ENCODE results near the gene CLCA2. TPM values are rescaled to one million over a fixed set of nuclear protein-coding genes. Genes with fewer than 3 reads are reported as not detected.
A peak's percentile ranks its signal among the peaks of the same experiment; 100 is the strongest.

Gene CLCA2, protein sequence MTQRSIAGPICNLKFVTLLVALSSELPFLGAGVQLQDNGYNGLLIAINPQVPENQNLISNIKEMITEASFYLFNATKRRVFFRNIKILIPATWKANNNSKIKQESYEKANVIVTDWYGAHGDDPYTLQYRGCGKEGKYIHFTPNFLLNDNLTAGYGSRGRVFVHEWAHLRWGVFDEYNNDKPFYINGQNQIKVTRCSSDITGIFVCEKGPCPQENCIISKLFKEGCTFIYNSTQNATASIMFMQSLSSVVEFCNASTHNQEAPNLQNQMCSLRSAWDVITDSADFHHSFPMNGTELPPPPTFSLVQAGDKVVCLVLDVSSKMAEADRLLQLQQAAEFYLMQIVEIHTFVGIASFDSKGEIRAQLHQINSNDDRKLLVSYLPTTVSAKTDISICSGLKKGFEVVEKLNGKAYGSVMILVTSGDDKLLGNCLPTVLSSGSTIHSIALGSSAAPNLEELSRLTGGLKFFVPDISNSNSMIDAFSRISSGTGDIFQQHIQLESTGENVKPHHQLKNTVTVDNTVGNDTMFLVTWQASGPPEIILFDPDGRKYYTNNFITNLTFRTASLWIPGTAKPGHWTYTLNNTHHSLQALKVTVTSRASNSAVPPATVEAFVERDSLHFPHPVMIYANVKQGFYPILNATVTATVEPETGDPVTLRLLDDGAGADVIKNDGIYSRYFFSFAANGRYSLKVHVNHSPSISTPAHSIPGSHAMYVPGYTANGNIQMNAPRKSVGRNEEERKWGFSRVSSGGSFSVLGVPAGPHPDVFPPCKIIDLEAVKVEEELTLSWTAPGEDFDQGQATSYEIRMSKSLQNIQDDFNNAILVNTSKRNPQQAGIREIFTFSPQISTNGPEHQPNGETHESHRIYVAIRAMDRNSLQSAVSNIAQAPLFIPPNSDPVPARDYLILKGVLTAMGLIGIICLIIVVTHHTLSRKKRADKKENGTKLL
- 100 to 1,000 TPM; 113 to 422 (median 258) TPM for total RNA-seq

DNA sequence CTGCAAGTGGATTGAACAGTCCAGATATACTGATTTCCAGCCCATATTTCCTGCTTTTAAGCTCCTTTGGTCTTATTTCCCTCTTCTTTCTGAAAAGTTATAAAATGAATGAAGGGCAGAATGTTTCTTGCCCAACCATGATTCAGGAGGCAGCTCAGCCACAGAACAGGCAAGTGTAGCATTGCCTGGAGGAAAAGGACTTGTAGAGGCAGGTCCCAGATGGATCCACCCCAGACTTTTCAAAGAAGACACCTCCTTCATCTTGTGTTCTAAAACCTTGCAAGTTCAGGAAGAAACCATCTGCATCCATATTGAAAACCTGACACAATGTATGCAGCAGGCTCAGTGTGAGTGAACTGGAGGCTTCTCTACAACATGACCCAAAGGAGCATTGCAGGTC is at the start of gene CLCA2:
CLCA2 (plus strand) TSS at position 299 of the 400 bp plus-strand sequence; CDS start at position 376, 77 bp downstream.
- Histone ChIP-seq H3K4me3 (peak within 1 kb of the TSS; percentile 34 to 60 (median 43)), H3K27me3 (no peaks in the 10 kb centered on the region), H3K4me1 (peaks cover 0 to 82% (median 32%) of the 10 kb centered on the region in 3 donors), H3K36me3 (no peaks in the 10 kb centered on the region), H3K9me3 (no peaks in the 10 kb centered on the region), H3K27ac (peak within 1 kb of the TSS; percentile 65 to 83 (median 80))
- intact Hi-C loops (cut with DNase I): no loop called here
- TF ChIP-seq, protein P1, sequence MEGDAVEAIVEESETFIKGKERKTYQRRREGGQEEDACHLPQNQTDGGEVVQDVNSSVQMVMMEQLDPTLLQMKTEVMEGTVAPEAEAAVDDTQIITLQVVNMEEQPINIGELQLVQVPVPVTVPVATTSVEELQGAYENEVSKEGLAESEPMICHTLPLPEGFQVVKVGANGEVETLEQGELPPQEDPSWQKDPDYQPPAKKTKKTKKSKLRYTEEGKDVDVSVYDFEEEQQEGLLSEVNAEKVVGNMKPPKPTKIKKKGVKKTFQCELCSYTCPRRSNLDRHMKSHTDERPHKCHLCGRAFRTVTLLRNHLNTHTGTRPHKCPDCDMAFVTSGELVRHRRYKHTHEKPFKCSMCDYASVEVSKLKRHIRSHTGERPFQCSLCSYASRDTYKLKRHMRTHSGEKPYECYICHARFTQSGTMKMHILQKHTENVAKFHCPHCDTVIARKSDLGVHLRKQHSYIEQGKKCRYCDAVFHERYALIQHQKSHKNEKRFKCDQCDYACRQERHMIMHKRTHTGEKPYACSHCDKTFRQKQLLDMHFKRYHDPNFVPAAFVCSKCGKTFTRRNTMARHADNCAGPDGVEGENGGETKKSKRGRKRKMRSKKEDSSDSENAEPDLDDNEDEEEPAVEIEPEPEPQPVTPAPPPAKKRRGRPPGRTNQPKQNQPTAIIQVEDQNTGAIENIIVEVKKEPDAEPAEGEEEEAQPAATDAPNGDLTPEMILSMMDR (IDR thresholded peaks at IDR 0.05): no peak
- no peak for TF ChIP-seq POLR2A (IDR thresholded peaks at IDR 0.05)
- DNase-seq: no peak

DNA sequence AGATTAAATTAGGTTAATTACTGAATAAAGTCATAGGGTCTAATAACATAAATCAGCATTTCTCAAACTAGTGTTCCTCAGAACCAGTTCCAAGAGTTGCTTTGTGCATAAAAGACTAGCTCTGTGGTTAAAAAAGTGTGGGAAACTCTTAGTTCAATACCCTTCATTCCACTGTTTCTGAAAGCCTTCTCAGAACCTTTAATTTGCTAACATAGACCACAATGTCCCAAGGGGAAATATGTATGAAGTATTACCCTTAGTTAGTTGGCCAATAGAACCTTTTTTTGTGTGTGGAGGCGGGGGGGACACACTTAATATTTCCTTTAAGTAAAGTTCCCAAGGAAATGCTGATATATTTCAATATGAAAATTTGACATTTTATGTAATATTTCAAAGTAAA is 48.3 kb upstream of the CLCA2 start:
- Histone ChIP-seq H3K4me3 (no peak overlapping the region), H3K27me3 (no peaks in the 10 kb centered on the region), H3K9me3 (no peaks in the 10 kb centered on the region), H3K4me1 (peaks cover 0 to 7% (median 0%) of the 10 kb centered on the region in 3 donors), H3K27ac (no peak overlapping the region), H3K36me3 (peaks cover 0 to 58% (median 0%) of the 10 kb centered on the region in 3 donors)
- 92 to 95% methylated on average over 1 of the region's 1 CpG for WGBS, 2 donors
- DNase-seq: no peak
- intact Hi-C loops (cut with DNase I): no loop called here
- TF ChIP-seq POLR2A (IDR thresholded peaks at IDR 0.05): no peak
- TF ChIP-seq, protein P1 (IDR thresholded peaks at IDR 0.05): no peak

DNA sequence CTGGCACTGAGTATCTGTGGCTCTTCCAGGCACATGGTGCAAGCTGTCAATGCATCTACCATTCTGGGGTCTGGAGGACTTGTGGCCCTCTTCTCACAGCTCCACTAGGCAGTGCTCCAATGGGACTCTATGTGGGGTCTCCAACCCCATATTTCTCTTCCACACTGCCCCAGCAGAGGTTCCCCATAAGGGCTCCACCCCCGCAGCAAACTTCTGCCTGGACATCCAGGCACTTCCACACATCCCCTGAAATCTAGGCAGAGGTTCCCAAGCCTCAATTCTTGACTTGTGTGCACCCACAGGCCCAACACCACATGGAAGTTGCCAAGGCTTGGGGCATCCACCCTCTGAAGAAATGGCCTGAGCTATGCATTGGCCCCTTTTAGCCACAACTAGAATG is 46.6 kb upstream of the CLCA2 start:
- no peak for TF ChIP-seq POLR2A (IDR thresholded peaks at IDR 0.05)
- TF ChIP-seq, protein P1 (IDR thresholded peaks at IDR 0.05): no peak
- H3K4me1 ChIP-seq: peaks cover 0 to 7% (median 0%) of the 10 kb centered on the region in 3 donors
- WGBS, 2 donors: 86 to 100% methylated on average over 1 of the region's 1 CpG
- no peak overlapping the region for H3K27ac ChIP-seq
- intact Hi-C loops (cut with DNase I): no loop called here
- DNase-seq: no peak
- H3K27me3 ChIP-seq: no peaks in the 10 kb centered on the region
- peaks cover 0 to 58% (median 0%) of the 10 kb centered on the region in 3 donors for H3K36me3 ChIP-seq
- no peak overlapping the region for H3K4me3 ChIP-seq
- no peaks in the 10 kb centered on the region for H3K9me3 ChIP-seq

DNA sequence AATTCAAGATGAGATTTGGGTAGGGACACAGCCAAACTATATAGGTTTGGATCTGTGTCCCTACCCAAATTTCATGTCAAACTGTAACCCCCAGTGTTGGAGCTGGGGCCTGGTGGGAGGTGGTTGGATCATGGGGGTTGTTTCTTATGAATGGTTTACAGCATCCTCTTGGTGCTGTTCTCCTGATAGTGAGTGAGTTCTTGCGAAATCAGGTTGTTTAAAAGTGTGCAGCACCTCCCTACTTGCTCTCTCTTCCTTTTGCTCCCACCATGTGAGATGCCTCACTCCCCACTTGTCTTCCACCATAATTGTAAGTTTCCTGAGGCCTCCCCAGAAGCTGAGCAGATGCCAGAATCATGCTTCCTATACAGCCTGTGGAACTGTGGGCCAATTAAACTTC is 45.2 kb upstream of the CLCA2 start:
- peaks cover 0 to 43% (median 0%) of the 10 kb centered on the region in 3 donors for H3K36me3 ChIP-seq
- no peaks in the 10 kb centered on the region for H3K27me3 ChIP-seq
- H3K9me3 ChIP-seq: no peaks in the 10 kb centered on the region
- peaks cover 0 to 7% (median 0%) of the 10 kb centered on the region in 3 donors for H3K4me1 ChIP-seq
- no peak for DNase-seq
- H3K27ac ChIP-seq: no peak overlapping the region
- intact Hi-C loops (cut with DNase I): no loop called here
- no peak for TF ChIP-seq POLR2A (IDR thresholded peaks at IDR 0.05)
- TF ChIP-seq, protein P1 (IDR thresholded peaks at IDR 0.05): no peak
- no peak overlapping the region for H3K4me3 ChIP-seq
- WGBS, 2 donors: 94 to 100% methylated on average over 1 of the region's 1 CpG

Measured in esophagus squamous epithelium (tissue), 5 donors.